IMR-90 (cell line): Measurements from ENCODE around the gene TEX38. TPM values are rescaled to one million over a fixed set of nuclear protein-coding genes. Genes with fewer than 3 reads are reported as not detected.

Source experiments
- ATAC-seq: fragments of 200-7000 bp; cut with Tn5 transposase; 2 replicates; pipeline ENCODE4 v1.9.1; 2020; ENCODE audit warnings: low read depth, mild to moderate bottlenecking, moderate library complexity
- BruUV-seq: library from RNA; stranded (reverse); fragments of 400-500 nt; replicated peaks from 2 replicates; lab custom pipeline; 2021; lab: Mats Ljungman, UMichigan
- CTCF ChIA-PET: fragments of 300-600 bp; formaldehyde crosslinking; extraction: SDS; loops from one replicate; lab custom pipeline; 2021; ENCODE audit warnings: antibody characterized with exemption; lab: Yijun Ruan, JAX
- POLR2A ChIA-PET: fragments of 300-600 bp; sonication (Branson Sonifier 250); formaldehyde crosslinking; loops from one replicate; lab custom pipeline; 2022; ENCODE audit warnings: antibody characterized with exemption; ENCODE audit not compliant: unreplicated experiment; lab: Charles Lee
- DNase-seq: peaks from one replicate; pipeline ENCODE4 v3.0.0; 2013
- H2AFZ ChIP-seq: replicated peaks from 2 replicates; pipeline ENCODE3; 2013; ENCODE audit warnings: low read length, mild to moderate bottlenecking; ENCODE audit not compliant: poor library complexity
- H2AK5ac ChIP-seq: 2 replicates; pipeline ENCODE4 v1.6.1; 2013; ENCODE audit warnings: low read depth, low read length, inconsistent platforms
- H2AK9ac ChIP-seq: replicated peaks from 2 replicates; pipeline ENCODE3; 2013; ENCODE audit warnings: mild to moderate bottlenecking, low read depth, low read length, moderate library complexity; ENCODE audit not compliant: poor library complexity
- H2BK120ac ChIP-seq: 2 replicates; pipeline ENCODE4 v1.6.1; 2013; ENCODE audit warnings: low read depth, low read length, inconsistent platforms
- H2BK15ac ChIP-seq: 3 replicates; pipeline ENCODE4 v1.6.1; 2013; ENCODE audit warnings: low read depth, low read length, inconsistent platforms
- H2BK20ac ChIP-seq: 2 replicates; pipeline ENCODE4 v1.6.1; 2013; ENCODE audit warnings: low read depth, mild to moderate bottlenecking, inconsistent platforms, low read length, moderate library complexity
- H2BK5ac ChIP-seq: 2 replicates; pipeline ENCODE4 v1.6.1; 2013; ENCODE audit warnings: mild to moderate bottlenecking, low read depth, low read length, inconsistent platforms; ENCODE audit not compliant: poor library complexity, severe bottlenecking
- H3K14ac ChIP-seq: replicated peaks from 2 replicates; pipeline ENCODE4 v1.6.1; 2013; ENCODE audit warnings: low read depth, low read length, inconsistent platforms
- H3K18ac ChIP-seq: 2 replicates; pipeline ENCODE4 v1.6.1; 2013; ENCODE audit warnings: low read depth, low read length, control low read depth
- H3K23ac ChIP-seq: 2 replicates; pipeline ENCODE4 v1.6.1; 2013; ENCODE audit warnings: low read depth, low read length, inconsistent platforms
- H3K27ac ChIP-seq: 2 replicates; pipeline ENCODE4 v1.5.1; 2013; ENCODE audit warnings: mild to moderate bottlenecking, control low read depth, low read length; ENCODE audit not compliant: insufficient read depth
- H3K27me3 ChIP-seq: 2 replicates; pipeline ENCODE4 v1.6.1; 2013; ENCODE audit warnings: low read length; ENCODE audit not compliant: control insufficient read depth, insufficient read depth
- H3K36me3 ChIP-seq: 2 replicates; pipeline ENCODE4 v1.6.1; 2013; ENCODE audit warnings: low read length, mixed read lengths; ENCODE audit not compliant: control insufficient read depth, insufficient read depth
- H3K4ac ChIP-seq: 2 replicates; pipeline ENCODE4 v1.6.1; 2013; ENCODE audit warnings: low read depth, low read length, inconsistent platforms
- H3K4me1 ChIP-seq: 2 replicates; pipeline ENCODE4 v1.6.1; 2013; ENCODE audit warnings: low read length, mixed read lengths; ENCODE audit not compliant: control insufficient read depth, insufficient read depth
- H3K4me2 ChIP-seq: 2 replicates; pipeline ENCODE4 v1.6.1; 2013; ENCODE audit warnings: low read depth, mild to moderate bottlenecking, control low read depth, low read length, moderate library complexity
- H3K4me3 ChIP-seq: 2 replicates; pipeline ENCODE4 v1.5.1; 2013; ENCODE audit warnings: low read depth, mild to moderate bottlenecking, control low read depth, low read length, moderate library complexity; ENCODE audit not compliant: insufficient read depth
- H3K56ac ChIP-seq: 2 replicates; pipeline ENCODE4 v1.6.1; 2013; ENCODE audit warnings: low read length, inconsistent platforms; ENCODE audit not compliant: insufficient read depth; ENCODE audit errors: extremely low read depth
- H3K79me1 ChIP-seq, 2 experiments: 2 replicates each; pipeline ENCODE4 v1.6.1; 2013; ENCODE audit warnings: low read length in 2 of 2, inconsistent platforms in 1 of 2, low read depth in 1 of 2
- H3K9ac ChIP-seq: 2 replicates; pipeline ENCODE4 v1.6.1; 2013; ENCODE audit warnings: low read depth, low read length, control low read depth
- H3K9me1 ChIP-seq: 2 replicates; pipeline ENCODE4 v1.6.1; 2013; ENCODE audit warnings: low read length, inconsistent platforms; ENCODE audit not compliant: insufficient read depth
- H3K9me3 ChIP-seq: 2 replicates; pipeline ENCODE4 v1.6.1; 2013; ENCODE audit warnings: low read length; ENCODE audit not compliant: control insufficient read depth, insufficient read depth
- H4K20me1 ChIP-seq: 2 replicates; pipeline ENCODE4 v1.6.1; 2013; ENCODE audit warnings: low read length, inconsistent platforms; ENCODE audit not compliant: insufficient read depth
- H4K5ac ChIP-seq: 2 replicates; pipeline ENCODE4 v1.6.1; 2013; ENCODE audit warnings: mild to moderate bottlenecking, low read depth, low read length, control low read depth
- H4K8ac ChIP-seq, 2 experiments: 2 replicates each; pipeline ENCODE4 v1.6.1; 2013; ENCODE audit warnings: low read depth in 2 of 2, low read length in 2 of 2, control low read depth in 1 of 2, inconsistent platforms in 1 of 2
- H4K91ac ChIP-seq: 2 replicates; pipeline ENCODE4 v1.6.1; 2013; ENCODE audit warnings: low read depth, low read length, inconsistent platforms; ENCODE audit not compliant: insufficient read depth
- CEBPB ChIP-seq: IDR thresholded peaks from 2 replicates; pipeline ENCODE4 v1.6.1; 2012; ENCODE audit warnings: low read depth, low read length, improper control_type of control experiment
- CTCF ChIP-seq: conservative IDR thresholded peaks from 2 replicates; pipeline ENCODE4 v1.5.1; 2012; ENCODE audit warnings: mild to moderate bottlenecking, low read depth, low read length, improper control_type of control experiment
- ELK1 ChIP-seq: fragments of 150-350 bp; IDR thresholded peaks from 2 replicates; pipeline ENCODE4 v1.6.1; 2016; ENCODE audit warnings: low read depth, mild to moderate bottlenecking, low read length, moderate library complexity, borderline replicate concordance
- MXI1 ChIP-seq: IDR thresholded peaks from 2 replicates; pipeline ENCODE4 v1.6.1; 2012; ENCODE audit warnings: low read depth, mild to moderate bottlenecking, low read length, moderate library complexity, borderline replicate concordance
- NFE2L2 ChIP-seq: fragments of 150-350 bp; IDR thresholded peaks from 2 replicates; pipeline ENCODE4 v1.6.1; 2016; ENCODE audit warnings: low read depth, mild to moderate bottlenecking, low read length
- POLR2A ChIP-seq: IDR thresholded peaks from 2 replicates; pipeline ENCODE4 v1.6.1; 2012; ENCODE audit warnings: mild to moderate bottlenecking, low read depth, low read length
- SMC3 ChIP-seq: fragments of 150-350 bp; IDR thresholded peaks from 2 replicates; pipeline ENCODE4 v1.6.1; 2016; ENCODE audit warnings: low read depth, mild to moderate bottlenecking, antibody characterized with exemption, low read length, moderate library complexity
- USF2 ChIP-seq: fragments of 150-350 bp; IDR thresholded peaks from 2 replicates; pipeline ENCODE4 v1.6.1; 2017; ENCODE audit warnings: mild to moderate bottlenecking, antibody characterized with exemption, low read length, low read depth
- dilution Hi-C: fragments of 300-500 bp; cut with HindIII; formaldehyde crosslinking; loops from one replicate; pipeline ENCODE4 v1.14.3; 2018; ENCODE audit warnings: low sequenced_read_pairs; ENCODE audit not compliant: unreplicated experiment
- in situ Hi-C: fragments of 300-500 bp; cut with MboI; formaldehyde crosslinking; loops from 3 replicates; pipeline ENCODE4 v1.14.3; 2019; ENCODE audit warnings: low sequenced_read_pairs, inconsistent platforms, mixed read lengths
- intact Hi-C: fragments of 100-400 bp; cut with micrococcal nuclease; formaldehyde crosslinking; loops from 2 replicates; pipeline ENCODE4 v1.10.0; 2022
- polyA plus RNA-seq, 3 experiments: library from polyadenylated mRNA; depleted of rRNA; stranded (reverse); fragments of >200 nt; gene quantifications; 2 replicates each; pipeline ENCODE4 v1.2.3, GENCODE V29; 2012; ENCODE audit warnings: low replicate concordance in 1 of 3
- total RNA-seq: library from RNA; depleted of rRNA; stranded (reverse); fragments of >200 nt; gene quantifications from 2 replicates; pipeline ENCODE4 v1.2.3, GENCODE V29; 2012

The TEX38 gene
- total and polyA plus RNA-seq, 2 of the 4 experiments (the other 2 are of a cell fraction), result not detected

GRCh38 chr1:46655848-46656247, 15.8 kb upstream of the TEX38 start:
- Histone ChIP-seq H3K23ac (no peak overlapping the region), H3K14ac (no peak overlapping the region), H3K4me1 (peaks cover 3% of the 10 kb centered on the region; the same call in 1 of the 2 replicates), H3K79me1 (peaks cover 2 to 3% of the 10 kb centered on the region in 2 experiments; a peak in 1 of 4 replicates), H3K36me3 (0 out of 2 replicates have a peak, but pooled peaks cover 12% of the 10 kb centered on the region), H2BK15ac (no peak overlapping the region), H3K9me1 (no peaks in the 10 kb centered on the region), H3K18ac (no peak overlapping the region), H2BK120ac (no peak overlapping the region), H3K27ac (no peak overlapping the region), H4K5ac (no peak overlapping the region), H3K4ac (no peak overlapping the region), H3K9me3 (no peaks in the 10 kb centered on the region), H3K27me3 (no peaks in the 10 kb centered on the region), H2BK5ac (no peak overlapping the region), H3K4me2 (no peak overlapping the region), H3K4me3 (no peak overlapping the region), H4K20me1 (no peaks in the 10 kb centered on the region), H4K91ac (no peak overlapping the region), H2BK20ac (no peak overlapping the region), H3K9ac (no peak overlapping the region), H2AK5ac (no peak overlapping the region), H3K56ac (no peak overlapping the region), H2AK9ac (no peak overlapping the region), H4K8ac (no peak overlapping the region), H2AFZ (no peak overlapping the region)
- intact Hi-C loops (no loop called here), dilution Hi-C loops (no loop called here), in situ Hi-C loops (no loop called here)
- ChIA-PET CTCF (no interaction called here), POLR2A (no interaction called here)
- DNase-seq, result no peak
- ATAC-seq, result no peak
- no TSS peak for BruUV-seq
- TF ChIP-seq CEBPB, result peak; percentile 52; the same call in 1 of the 2 replicates
- no peak for TF ChIP-seq POLR2A
- TF ChIP-seq CTCF, result no peak
- TF ChIP-seq MXI1, result no peak
- TF ChIP-seq SMC3, result no peak
- TF ChIP-seq ELK1, result no peak
- no peak for TF ChIP-seq NFE2L2
- TF ChIP-seq USF2, result no peak
